GM18867 (cell line): ENCODE results near the gene ARMC9.

Experiments
- ATAC-seq: cut with Tn5 transposase; IDR thresholded peaks from one replicate; pipeline ENCODE4 v1.9.1; 2021; ENCODE audit warnings: mild to moderate bottlenecking, moderate library complexity; ENCODE audit not compliant: unreplicated experiment

ARMC9 gene

DNA sequence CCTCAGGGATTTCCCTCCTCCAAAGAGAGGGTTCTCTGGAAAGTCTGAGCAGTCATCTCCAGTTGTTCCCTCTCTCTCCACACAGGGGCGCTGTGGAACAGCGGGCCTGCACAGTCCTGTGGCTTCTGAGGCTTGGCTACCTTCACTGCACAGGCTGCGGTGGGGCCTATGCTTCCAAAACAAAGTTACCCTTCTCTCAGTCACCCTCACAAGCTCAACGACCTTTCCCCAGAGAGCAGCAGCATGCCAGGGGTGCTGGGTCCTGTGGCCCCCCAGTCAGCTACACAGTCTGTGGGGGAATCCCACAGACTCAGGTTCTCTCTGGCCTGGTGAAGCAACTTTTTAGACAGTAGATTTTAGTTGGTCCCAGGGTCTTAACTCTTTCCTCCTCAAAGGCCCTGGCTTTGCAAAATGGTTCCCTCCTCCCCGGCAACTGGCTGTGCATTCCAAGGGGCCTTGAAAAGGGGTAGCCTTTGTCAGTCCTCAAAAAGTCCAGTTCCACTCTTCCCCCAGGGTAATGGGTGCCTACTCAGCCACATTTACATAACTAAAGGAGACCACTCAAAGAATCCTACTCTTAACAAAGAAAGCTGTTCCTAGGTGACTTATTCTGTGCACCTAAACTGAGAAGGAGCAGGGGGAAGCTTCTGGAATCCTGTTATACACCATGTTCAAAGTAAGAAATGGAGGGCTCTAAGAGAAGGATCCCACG is 212.0 kb downstream of the ARMC9 start:
- no peak for ATAC-seq

GRCh38 chr2:231411237-231411636 is 212.8 kb downstream of the ARMC9 start:
- no peak for ATAC-seq

- peak; percentile 99 for ATAC-seq
Observed at GRCh38 chr2:231411831-231412617, 213.6 kb downstream of the ARMC9 start.

- peak; percentile 2 for ATAC-seq
Observed at GRCh38 chr2:231412618-231412963, 214.2 kb downstream of the ARMC9 start.

GRCh38 chr2:231413456-231413855 is 215.0 kb downstream of the ARMC9 start:
- ATAC-seq = no peak

- ATAC-seq = no peak
Observed at GRCh38 chr2:231413921-231414476, 215.6 kb downstream of the ARMC9 start.

GRCh38 chr2:231415029-231415428 is 216.6 kb downstream of the ARMC9 start:
- ATAC-seq = no peak

GRCh38 chr2:231418820-231419640 is 220.6 kb downstream of the ARMC9 start:
- no peak for ATAC-seq

GRCh38 chr2:231421051-231421580 is 222.7 kb downstream of the ARMC9 start:
- no peak for ATAC-seq

DNA sequence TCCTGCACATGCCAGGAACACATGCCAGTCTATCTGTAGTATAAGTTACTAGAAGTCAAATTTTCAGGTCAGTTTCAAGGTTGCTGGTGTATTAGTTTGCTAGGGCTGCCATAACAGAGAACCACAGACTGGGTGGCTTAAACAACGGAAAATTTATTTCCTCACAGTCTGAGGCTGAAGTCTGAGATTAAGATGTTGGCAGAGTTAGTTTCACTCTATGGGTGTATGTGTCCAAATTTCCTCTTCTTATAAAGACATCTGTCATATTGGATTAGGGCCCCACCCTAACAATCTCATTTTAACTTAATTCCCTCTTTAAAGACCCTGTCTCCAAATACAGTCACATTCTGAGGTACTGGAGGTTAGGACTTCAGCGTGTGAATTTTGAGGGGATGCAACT is 223.6 kb downstream of the ARMC9 start:
- no peak for ATAC-seq

- ATAC-seq = no peak
Observed at GRCh38 chr2:231423176-231423575, 224.7 kb downstream of the ARMC9 start.
